Measurements from ENCODE around the gene CCDC24.

- no peak for TF ChIP-seq CTCF (conservative IDR thresholded peaks at IDR 0.05)
- no peak for TF ChIP-seq ZFX (IDR thresholded peaks at IDR 0.05)
These were observed 43.4 kb upstream of the CCDC24 start for GRCh38 chr1:43947874-43948437.
